Muscle of leg (tissue), 11 donors: Measurements from ENCODE around the gene GALNT17. TPM values are rescaled to one million over a fixed set of nuclear protein-coding genes. Genes with fewer than 3 reads are reported as not detected.
"Not testable (repeated sequence)": the region's sequence is repeated elsewhere in the genome, so short reads cannot be mapped to it uniquely, and the experiment has no call there.

Experiments used
- DNase-seq: peaks from one replicate; pipeline ENCODE4 v3.0.0; 2013
- H3K27ac ChIP-seq: one replicate; pipeline ENCODE4 v1.5.1; 2013; ENCODE audit warnings: mild to moderate bottlenecking, low read length, control low read depth
- H3K27me3 ChIP-seq: one replicate; pipeline ENCODE4 v1.6.1; 2013; ENCODE audit warnings: low read length; ENCODE audit not compliant: control insufficient read depth, insufficient read depth
- H3K36me3 ChIP-seq: one replicate; pipeline ENCODE4 v1.6.1; 2013; ENCODE audit warnings: low read length; ENCODE audit not compliant: control insufficient read depth, insufficient read depth
- H3K4me1 ChIP-seq: one replicate; pipeline ENCODE4 v1.6.1; 2013; ENCODE audit warnings: low read length; ENCODE audit not compliant: control insufficient read depth, insufficient read depth
- H3K4me3 ChIP-seq: one replicate; pipeline ENCODE4 v1.5.1; 2013; ENCODE audit warnings: low read length, control low read depth
- H3K9me3 ChIP-seq: replicated peaks from 2 replicates; pipeline ENCODE4 v1.6.1; 2013; ENCODE audit warnings: low read depth, low read length; ENCODE audit not compliant: control insufficient read depth
- WGBS: methylation state at CpG from one replicate; pipeline ENCODE4 v1.1.5; 2013; ENCODE audit warnings: missing lambda C conversion rate; ENCODE audit not compliant: insufficient coverage; 5-methylcytosine and 5-hydroxymethylcytosine counted together
- polyA plus RNA-seq, 8 donors: library from polyadenylated mRNA; unstranded; fragments of 120-200 nt; gene quantifications; one replicate each; pipeline versions ENCODE4 v1.2.1 to v1.2.3, GENCODE V29; 2013; ENCODE audit warnings: inconsistent platforms in 1 of 8, low replicate concordance in 1 of 8; ENCODE audit not compliant: insufficient read length in 8 of 8, insufficient read depth in 1 of 8
- total RNA-seq: library from RNA; stranded (reverse); fragments of 120-200 nt; gene quantifications from one replicate; pipeline ENCODE4 v1.2.4, GENCODE V29; 2013

Gene GALNT17
- total and polyA plus RNA-seq, 9 donors, result 22.5 to 40.0 (median 29.5) TPM

- H3K36me3 ChIP-seq, result no peaks in the 10 kb centered on the region
- no peak for DNase-seq
- H3K4me3 ChIP-seq, result no peak overlapping the region
- no peaks in the 10 kb centered on the region for H3K9me3 ChIP-seq
- no peak overlapping the region for H3K27ac ChIP-seq
- peaks cover 28% of the 10 kb centered on the region for H3K4me1 ChIP-seq
- WGBS, result 100% methylated on average over 2 of the region's 3 CpGs
- H3K27me3 ChIP-seq, result no peaks in the 10 kb centered on the region
Observed at GRCh38 chr7:71616217-71616616, 484.3 kb downstream of the GALNT17 start.

GRCh38 chr7:71618278-71618677, 486.3 kb downstream of the GALNT17 start:
- no peaks in the 10 kb centered on the region for H3K9me3 ChIP-seq
- peaks cover 17% of the 10 kb centered on the region for H3K4me1 ChIP-seq
- no peak overlapping the region for H3K27ac ChIP-seq
- no peaks in the 10 kb centered on the region for H3K27me3 ChIP-seq
- WGBS, result no CpG with 5 or more reads among the region's 2 CpGs
- H3K36me3 ChIP-seq, result no peaks in the 10 kb centered on the region
- DNase-seq, result peak; percentile 56
- H3K4me3 ChIP-seq, result no peak overlapping the region

- 40% methylated on average over 1 of the region's 4 CpGs for WGBS
- no peaks in the 10 kb centered on the region for H3K9me3 ChIP-seq
- DNase-seq, result peak; percentile 42
Observed at GRCh38 chr7:71625545-71625944, 493.6 kb downstream of the GALNT17 start.

GRCh38 chr7:71626206-71626605, 494.3 kb downstream of the GALNT17 start:
- Histone ChIP-seq H3K9me3 (no peaks in the 10 kb centered on the region), H3K27ac (no peak overlapping the region), H3K36me3 (no peaks in the 10 kb centered on the region), H3K27me3 (no peaks in the 10 kb centered on the region), H3K4me3 (no peak overlapping the region), H3K4me1 (peaks cover 13% of the 10 kb centered on the region)
- 67% methylated on average over 1 of the region's 1 CpG for WGBS
- DNase-seq, result no peak

More at GRCh38 chr7:71625545-71625944, 493.6 kb downstream of the GALNT17 start:
- Histone ChIP-seq H3K4me1 (peaks cover 7% of the 10 kb centered on the region), H3K36me3 (no peaks in the 10 kb centered on the region), H3K27me3 (no peaks in the 10 kb centered on the region), H3K27ac (no peak overlapping the region), H3K4me3 (no peak overlapping the region)

GRCh38 chr7:71627651-71628050, 495.7 kb downstream of the GALNT17 start:
- peaks cover 17% of the 10 kb centered on the region for H3K4me1 ChIP-seq
- no peak for DNase-seq
- H3K4me3 ChIP-seq, result no peak overlapping the region
- no peaks in the 10 kb centered on the region for H3K9me3 ChIP-seq
- H3K36me3 ChIP-seq, result no peaks in the 10 kb centered on the region
- no peak overlapping the region for H3K27ac ChIP-seq
- no CpG with 5 or more reads among the region's 7 CpGs for WGBS
- H3K27me3 ChIP-seq, result no peaks in the 10 kb centered on the region

GRCh38 chr7:71630516-71630915, 498.6 kb downstream of the GALNT17 start:
- Histone ChIP-seq H3K27ac (peak overlapping the region; percentile 79), H3K9me3 (no peaks in the 10 kb centered on the region), H3K4me3 (no peak overlapping the region), H3K27me3 (no peaks in the 10 kb centered on the region), H3K36me3 (no peaks in the 10 kb centered on the region), H3K4me1 (peaks cover 24% of the 10 kb centered on the region)
- 50% methylated on average over 1 of the region's 4 CpGs for whole genome bisulfite sequencing
- DNase-seq, result peak; percentile 43

- no peak overlapping the region for H3K4me3 ChIP-seq
- no peaks in the 10 kb centered on the region for H3K36me3 ChIP-seq
- H3K9me3 ChIP-seq, result no peaks in the 10 kb centered on the region
- no peaks in the 10 kb centered on the region for H3K27me3 ChIP-seq
- peak overlapping the region; percentile 69 for H3K27ac ChIP-seq
- peaks cover 24% of the 10 kb centered on the region for H3K4me1 ChIP-seq
- peak; percentile 73 for DNase-seq
- 0% methylated on average over 1 of the region's 6 CpGs for WGBS
Observed at GRCh38 chr7:71633551-71634008, 501.6 kb downstream of the GALNT17 start.

GRCh38 chr7:71635849-71636248, 503.9 kb downstream of the GALNT17 start:
- not testable (repeated sequence) for H3K36me3 ChIP-seq, H3K27ac ChIP-seq

GRCh38 chr7:71636329-71636728, 504.4 kb downstream of the GALNT17 start:
- 55% methylated on average over 4 of the region's 4 CpGs for WGBS
- H3K4me1 ChIP-seq, result peaks cover 12% of the 10 kb centered on the region
- peak; percentile 69 for DNase-seq
- H3K9me3 ChIP-seq, result no peaks in the 10 kb centered on the region
- no peaks in the 10 kb centered on the region for H3K27me3 ChIP-seq
- H3K36me3 ChIP-seq, result no peaks in the 10 kb centered on the region
- no peak overlapping the region for H3K4me3 ChIP-seq
- no peak overlapping the region for H3K27ac ChIP-seq

More at GRCh38 chr7:71635849-71636248, 503.9 kb downstream of the GALNT17 start:
- not testable (repeated sequence) for H3K27me3 ChIP-seq, H3K9me3 ChIP-seq, H3K4me3 ChIP-seq, DNase-seq
- 100% methylated on average over 1 of the region's 3 CpGs for WGBS
- peaks cover 16% of the 10 kb centered on the region for H3K4me1 ChIP-seq

GRCh38 chr7:71637578-71637977, 505.6 kb downstream of the GALNT17 start:
- DNase-seq, result peak; percentile 37
- no peak overlapping the region for H3K4me3 ChIP-seq
- no peaks in the 10 kb centered on the region for H3K36me3 ChIP-seq
- 56% methylated on average over 6 of the region's 6 CpGs for WGBS
- H3K9me3 ChIP-seq, result no peaks in the 10 kb centered on the region
- no peak overlapping the region for H3K27ac ChIP-seq
- no peaks in the 10 kb centered on the region for H3K27me3 ChIP-seq
- H3K4me1 ChIP-seq, result peaks cover 9% of the 10 kb centered on the region

- WGBS, result 100% methylated on average over 1 of the region's 1 CpG
- Histone ChIP-seq H3K36me3 (no peaks in the 10 kb centered on the region), H3K4me1 (peaks cover 8% of the 10 kb centered on the region), H3K27me3 (no peaks in the 10 kb centered on the region), H3K27ac (no peak overlapping the region), H3K4me3 (no peak overlapping the region), H3K9me3 (no peaks in the 10 kb centered on the region)
- DNase-seq, result no peak
Observed at GRCh38 chr7:71638108-71638507, 506.2 kb downstream of the GALNT17 start.
